Natural killer cell (primary cell): ENCODE results near the gene UQCRC1. TPM values are rescaled to one million over a fixed set of nuclear protein-coding genes. Genes with fewer than 3 reads are reported as not detected.

Experiments used
- ATAC-seq, 3 donors: fragments of 150-1000 bp in 2 of 3; fragments of 200-7000 bp in 1 of 3; cut with Tn5 transposase; 1 replicate in 1 of 3; 2 replicates in 2 of 3; pipeline ENCODE4 v1.10.0; 2021; ENCODE audit warnings: mild to moderate bottlenecking in 2 of 3, moderate library complexity in 2 of 3
- DNase-seq, 2 donors: peaks; one replicate each; pipeline versions ENCODE4 v3.0.0 to v3.0.0-alpha.2; 2013 to 2021; ENCODE audit warnings: mixed read lengths in 1 of 2
- H3K27ac ChIP-seq: one replicate; pipeline ENCODE4 v1.5.1; 2013; ENCODE audit warnings: mild to moderate bottlenecking, low read length
- H3K27me3 ChIP-seq: one replicate; pipeline ENCODE4 v1.6.1; 2013; ENCODE audit warnings: low read length; ENCODE audit not compliant: control insufficient read depth, insufficient read depth
- H3K36me3 ChIP-seq: one replicate; pipeline ENCODE4 v1.6.1; 2013; ENCODE audit warnings: low read length; ENCODE audit not compliant: control insufficient read depth, insufficient read depth
- H3K4me1 ChIP-seq: one replicate; pipeline ENCODE4 v1.6.1; 2013; ENCODE audit warnings: low read length; ENCODE audit not compliant: control insufficient read depth, insufficient read depth
- H3K4me3 ChIP-seq: one replicate; pipeline ENCODE4 v1.5.1; 2013; ENCODE audit warnings: low read length
- H3K9me3 ChIP-seq: one replicate; pipeline ENCODE4 v1.6.1; 2013; ENCODE audit warnings: low read length; ENCODE audit not compliant: control insufficient read depth, insufficient read depth
- H3K27ac Mint-ChIP-seq, 2 donors: one replicate each; pipeline ENCODE4 v1.8.0; 2022; ENCODE audit warnings: mild to moderate bottlenecking in 2 of 2, mixed read lengths in 2 of 2, moderate library complexity in 1 of 2
- H3K27me3 Mint-ChIP-seq, 2 donors: one replicate each; pipeline ENCODE4 v1.8.0; 2022; ENCODE audit warnings: low read depth in 2 of 2, mixed read lengths in 2 of 2
- H3K36me3 Mint-ChIP-seq: one replicate; pipeline ENCODE4 v1.8.0; 2022; ENCODE audit warnings: mixed read lengths
- H3K4me1 Mint-ChIP-seq, 2 donors: one replicate each; pipeline ENCODE4 v1.8.0; 2022; ENCODE audit warnings: mixed read lengths in 2 of 2
- H3K4me3 Mint-ChIP-seq: one replicate; pipeline ENCODE4 v1.8.0; 2022; ENCODE audit warnings: mild to moderate bottlenecking, moderate library complexity, mixed read lengths
- H3K9me3 Mint-ChIP-seq, 2 donors: one replicate each; pipeline ENCODE4 v1.8.0; 2022; ENCODE audit warnings: mixed read lengths in 2 of 2
- WGBS: methylation state at CpG from one replicate; pipeline ENCODE4 v1.1.7; 2013; ENCODE audit warnings: missing lambda C conversion rate; ENCODE audit not compliant: insufficient coverage; 5-methylcytosine and 5-hydroxymethylcytosine counted together
- intact Hi-C: fragments of 100-400 bp; cut with micrococcal nuclease; formaldehyde crosslinking; loops from one replicate; pipeline ENCODE4 v1.14.2; 2022
- total RNA-seq, 4 donors: library from RNA; stranded (reverse); fragments of 120-200 nt in 1 of 4; gene quantifications; one replicate each; pipeline versions ENCODE4 v1.2.3 to v1.2.4, GENCODE V29; 2013 to 2022
- TF ChIP-seq, protein P1 (sequence below): fragments of 200-600 bp; IDR thresholded peaks from one replicate; pipeline ENCODE4 v1.8.0; 2022; ENCODE audit warnings: antibody characterized with exemption

The UQCRC1 gene
- total RNA-seq, 3 donors from 2014 or later (not counting 1 experiment from before 2014, with no cell fraction given), result 117 to 139 (median 124) TPM

- H3K4me3 Mint-ChIP-seq, result no peak overlapping the region
- H3K9me3 Mint-ChIP-seq, result no peaks in the 10 kb centered on the region
- Histone ChIP-seq H3K9me3 (no peaks in the 10 kb centered on the region), H3K27me3 (no peaks in the 10 kb centered on the region), H3K36me3 (peaks cover 71% of the 10 kb centered on the region), H3K27ac (no peak overlapping the region), H3K4me3 (no peak overlapping the region), H3K4me1 (no peaks in the 10 kb centered on the region)
- H3K27ac Mint-ChIP-seq, result no peak overlapping the region
- intact Hi-C loops, result no loop called here
- peaks cover 0 to 16% of the 10 kb centered on the region in 2 donors for H3K4me1 Mint-ChIP-seq
- ATAC-seq, result no peak
- peaks cover 5 to 7% of the 10 kb centered on the region in 2 donors for H3K27me3 Mint-ChIP-seq
- 98% methylated on average over 19 of the region's 19 CpGs for WGBS
- H3K36me3 Mint-ChIP-seq, result no peaks in the 10 kb centered on the region
- DNase-seq, result no peak
- TF ChIP-seq, protein P1, sequence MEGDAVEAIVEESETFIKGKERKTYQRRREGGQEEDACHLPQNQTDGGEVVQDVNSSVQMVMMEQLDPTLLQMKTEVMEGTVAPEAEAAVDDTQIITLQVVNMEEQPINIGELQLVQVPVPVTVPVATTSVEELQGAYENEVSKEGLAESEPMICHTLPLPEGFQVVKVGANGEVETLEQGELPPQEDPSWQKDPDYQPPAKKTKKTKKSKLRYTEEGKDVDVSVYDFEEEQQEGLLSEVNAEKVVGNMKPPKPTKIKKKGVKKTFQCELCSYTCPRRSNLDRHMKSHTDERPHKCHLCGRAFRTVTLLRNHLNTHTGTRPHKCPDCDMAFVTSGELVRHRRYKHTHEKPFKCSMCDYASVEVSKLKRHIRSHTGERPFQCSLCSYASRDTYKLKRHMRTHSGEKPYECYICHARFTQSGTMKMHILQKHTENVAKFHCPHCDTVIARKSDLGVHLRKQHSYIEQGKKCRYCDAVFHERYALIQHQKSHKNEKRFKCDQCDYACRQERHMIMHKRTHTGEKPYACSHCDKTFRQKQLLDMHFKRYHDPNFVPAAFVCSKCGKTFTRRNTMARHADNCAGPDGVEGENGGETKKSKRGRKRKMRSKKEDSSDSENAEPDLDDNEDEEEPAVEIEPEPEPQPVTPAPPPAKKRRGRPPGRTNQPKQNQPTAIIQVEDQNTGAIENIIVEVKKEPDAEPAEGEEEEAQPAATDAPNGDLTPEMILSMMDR, result no peak
These were observed 8.5 kb downstream of the UQCRC1 start for GRCh38 chr3:48600711-48601621.

- Histone ChIP-seq H3K27me3 (peaks cover 1% of the 10 kb centered on the region), H3K36me3 (peaks cover 59% of the 10 kb centered on the region), H3K27ac (no peak overlapping the region), H3K4me1 (no peaks in the 10 kb centered on the region), H3K4me3 (no peak overlapping the region), H3K9me3 (no peaks in the 10 kb centered on the region)
- WGBS, result 100% methylated on average over 12 of the region's 12 CpGs
- H3K36me3 Mint-ChIP-seq, result no peaks in the 10 kb centered on the region
- peaks cover 0 to 18% of the 10 kb centered on the region in 2 donors for H3K4me1 Mint-ChIP-seq
- H3K27me3 Mint-ChIP-seq, result peaks cover 7 to 9% of the 10 kb centered on the region in 2 donors
- no peak overlapping the region for H3K4me3 Mint-ChIP-seq
- no peak for DNase-seq
- no peaks in the 10 kb centered on the region for H3K9me3 Mint-ChIP-seq
- H3K27ac Mint-ChIP-seq, result no peak overlapping the region
- no peak for ATAC-seq
- intact Hi-C loops, result no loop called here
- TF ChIP-seq, protein P1, result no peak
These were observed 9.7 kb downstream of the UQCRC1 start for GRCh38 chr3:48599509-48600285.

- Mint-ChIP-seq H3K27ac (no peak overlapping the region), H3K9me3 (no peaks in the 10 kb centered on the region), H3K4me1 (peaks cover 0 to 18% of the 10 kb centered on the region in 2 donors), H3K36me3 (no peaks in the 10 kb centered on the region), H3K4me3 (no peak overlapping the region), H3K27me3 (peaks cover 7 to 15% of the 10 kb centered on the region in 2 donors)
- no peaks in the 10 kb centered on the region for H3K4me1 ChIP-seq
- no peak for DNase-seq
- no peaks in the 10 kb centered on the region for H3K9me3 ChIP-seq
- peaks cover 2% of the 10 kb centered on the region for H3K27me3 ChIP-seq
- no peak for ATAC-seq
- TF ChIP-seq, protein P1, result no peak
- peaks cover 53% of the 10 kb centered on the region for H3K36me3 ChIP-seq
- 98% methylated on average over 11 of the region's 11 CpGs for WGBS
- no peak overlapping the region for H3K27ac ChIP-seq
- no peak overlapping the region for H3K4me3 ChIP-seq
- intact Hi-C loops, result no loop called here
These were observed 10.4 kb downstream of the UQCRC1 start for GRCh38 chr3:48599077-48599501.
